HL-60 (cell line): ENCODE results near the gene SETD7.
A peak's percentile ranks its signal among the peaks of the same experiment; 100 is the strongest.

Experiments used
- DNase-seq, 2 experiments: peaks; one replicate each; pipeline ENCODE4 v3.0.0-alpha.2; 2010 to 2020; ENCODE audit warnings: low read depth in 1 of 2, low spot score in 1 of 2
- H3K27ac ChIP-seq: fragments of 250-450 bp; sonication (Bioruptor Pico); replicated peaks from 2 replicates; pipeline ENCODE4 v1.5.1; 2020; ENCODE audit warnings: mild to moderate bottlenecking, moderate library complexity
- H3K27me3 ChIP-seq: fragments of 250-450 bp; sonication (Bioruptor Pico); 2 replicates; pipeline ENCODE4 v1.5.1; 2021; ENCODE audit warnings: mild to moderate bottlenecking, moderate library complexity; ENCODE audit not compliant: insufficient read depth, poor library complexity, severe bottlenecking
- H3K4me3 ChIP-seq: replicated peaks from 2 replicates; pipeline ENCODE4 v1.5.1; 2011; ENCODE audit warnings: mild to moderate bottlenecking, control low read depth, low read length; ENCODE audit not compliant: insufficient read depth
- GABPA ChIP-seq: IDR thresholded peaks from 2 replicates; pipeline ENCODE4 v1.6.1; 2012; ENCODE audit warnings: low read depth
- POLR2AphosphoS5 ChIP-seq: IDR thresholded peaks from 2 replicates; pipeline ENCODE4 v1.6.1; 2012; ENCODE audit warnings: low read depth
- SPI1 ChIP-seq: IDR thresholded peaks from 2 replicates; pipeline ENCODE4 v1.6.1; 2012; ENCODE audit warnings: low read depth, mild to moderate bottlenecking, borderline replicate concordance
- long read RNA-seq: library from polyadenylated mRNA; unstranded; transcript quantifications from one replicate; pipeline ENCODE4 v2.0.0, GENCODE V29; 2020
- TF ChIP-seq, protein P1 (sequence below): IDR thresholded peaks from 2 replicates; pipeline ENCODE4 v1.6.1; 2012; ENCODE audit warnings: low read depth; ENCODE audit not compliant: insufficient replicate concordance
- TF ChIP-seq, protein P2 (sequence below): IDR thresholded peaks from one replicate; pipeline ENCODE4 v1.5.1; 2011; ENCODE audit warnings: low read length, control low read depth, inconsistent platforms; ENCODE audit not compliant: insufficient read depth

The SETD7 gene
- long read RNA-seq, full-length matches to known transcripts, result 10 of 19 reads
- long read RNA-seq, partial matches to known transcripts, result 0 of 19 reads
- long read RNA-seq, other reads (novel, unspliced or antisense), result 9 of 19 reads

DNA sequence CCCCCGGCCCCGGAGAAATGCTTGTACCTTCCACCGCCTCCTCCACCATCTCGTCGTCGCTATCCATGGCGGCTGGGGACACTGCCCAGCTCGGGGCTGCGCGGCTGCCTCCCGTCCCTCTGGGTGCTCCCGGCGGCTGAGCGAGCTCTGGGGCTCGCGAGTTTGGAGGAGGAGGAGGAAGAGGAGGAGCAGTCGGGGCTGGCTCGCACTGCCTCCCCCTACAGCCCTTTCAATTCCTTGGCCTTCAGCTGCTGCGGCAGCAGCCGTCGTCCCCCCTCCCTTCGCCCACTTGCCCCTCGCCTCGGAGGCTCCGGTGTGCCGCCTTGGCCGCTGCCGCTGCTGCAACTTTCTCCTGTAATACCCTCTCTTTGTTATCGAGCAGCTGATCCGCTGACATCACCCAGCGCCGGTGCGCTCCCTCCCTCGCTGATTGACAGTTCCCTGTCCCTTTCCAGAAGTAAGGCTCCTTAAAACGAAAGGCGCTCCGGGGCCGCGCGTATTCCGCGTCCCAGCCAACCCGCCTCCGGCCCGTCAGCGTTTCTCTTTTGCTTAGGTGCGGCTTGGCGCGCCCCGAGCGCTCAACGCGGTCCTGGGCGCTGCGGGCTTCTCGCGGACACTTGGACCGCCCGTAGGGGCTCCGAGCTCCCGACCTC is at the start of gene SETD7:
Gene SETD7 (minus strand): TSS at position 149 of the 653 bp plus-strand sequence. CDS start 82 bp downstream, at position 67.
- H3K4me3 ChIP-seq, result peak within 1 kb of the TSS; percentile 78
- H3K27ac ChIP-seq, result peak within 1 kb of the TSS; percentile 73
- peak; percentile 47 to 60 for DNase-seq
- no peak for TF ChIP-seq SPI1
- TF ChIP-seq, protein P1, sequence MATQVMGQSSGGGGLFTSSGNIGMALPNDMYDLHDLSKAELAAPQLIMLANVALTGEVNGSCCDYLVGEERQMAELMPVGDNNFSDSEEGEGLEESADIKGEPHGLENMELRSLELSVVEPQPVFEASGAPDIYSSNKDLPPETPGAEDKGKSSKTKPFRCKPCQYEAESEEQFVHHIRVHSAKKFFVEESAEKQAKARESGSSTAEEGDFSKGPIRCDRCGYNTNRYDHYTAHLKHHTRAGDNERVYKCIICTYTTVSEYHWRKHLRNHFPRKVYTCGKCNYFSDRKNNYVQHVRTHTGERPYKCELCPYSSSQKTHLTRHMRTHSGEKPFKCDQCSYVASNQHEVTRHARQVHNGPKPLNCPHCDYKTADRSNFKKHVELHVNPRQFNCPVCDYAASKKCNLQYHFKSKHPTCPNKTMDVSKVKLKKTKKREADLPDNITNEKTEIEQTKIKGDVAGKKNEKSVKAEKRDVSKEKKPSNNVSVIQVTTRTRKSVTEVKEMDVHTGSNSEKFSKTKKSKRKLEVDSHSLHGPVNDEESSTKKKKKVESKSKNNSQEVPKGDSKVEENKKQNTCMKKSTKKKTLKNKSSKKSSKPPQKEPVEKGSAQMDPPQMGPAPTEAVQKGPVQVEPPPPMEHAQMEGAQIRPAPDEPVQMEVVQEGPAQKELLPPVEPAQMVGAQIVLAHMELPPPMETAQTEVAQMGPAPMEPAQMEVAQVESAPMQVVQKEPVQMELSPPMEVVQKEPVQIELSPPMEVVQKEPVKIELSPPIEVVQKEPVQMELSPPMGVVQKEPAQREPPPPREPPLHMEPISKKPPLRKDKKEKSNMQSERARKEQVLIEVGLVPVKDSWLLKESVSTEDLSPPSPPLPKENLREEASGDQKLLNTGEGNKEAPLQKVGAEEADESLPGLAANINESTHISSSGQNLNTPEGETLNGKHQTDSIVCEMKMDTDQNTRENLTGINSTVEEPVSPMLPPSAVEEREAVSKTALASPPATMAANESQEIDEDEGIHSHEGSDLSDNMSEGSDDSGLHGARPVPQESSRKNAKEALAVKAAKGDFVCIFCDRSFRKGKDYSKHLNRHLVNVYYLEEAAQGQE, result no peak
- TF ChIP-seq, protein P2, sequence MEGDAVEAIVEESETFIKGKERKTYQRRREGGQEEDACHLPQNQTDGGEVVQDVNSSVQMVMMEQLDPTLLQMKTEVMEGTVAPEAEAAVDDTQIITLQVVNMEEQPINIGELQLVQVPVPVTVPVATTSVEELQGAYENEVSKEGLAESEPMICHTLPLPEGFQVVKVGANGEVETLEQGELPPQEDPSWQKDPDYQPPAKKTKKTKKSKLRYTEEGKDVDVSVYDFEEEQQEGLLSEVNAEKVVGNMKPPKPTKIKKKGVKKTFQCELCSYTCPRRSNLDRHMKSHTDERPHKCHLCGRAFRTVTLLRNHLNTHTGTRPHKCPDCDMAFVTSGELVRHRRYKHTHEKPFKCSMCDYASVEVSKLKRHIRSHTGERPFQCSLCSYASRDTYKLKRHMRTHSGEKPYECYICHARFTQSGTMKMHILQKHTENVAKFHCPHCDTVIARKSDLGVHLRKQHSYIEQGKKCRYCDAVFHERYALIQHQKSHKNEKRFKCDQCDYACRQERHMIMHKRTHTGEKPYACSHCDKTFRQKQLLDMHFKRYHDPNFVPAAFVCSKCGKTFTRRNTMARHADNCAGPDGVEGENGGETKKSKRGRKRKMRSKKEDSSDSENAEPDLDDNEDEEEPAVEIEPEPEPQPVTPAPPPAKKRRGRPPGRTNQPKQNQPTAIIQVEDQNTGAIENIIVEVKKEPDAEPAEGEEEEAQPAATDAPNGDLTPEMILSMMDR, result no peak
- no peak for TF ChIP-seq GABPA
- no peak; the same call in 1 of the 2 replicates for TF ChIP-seq POLR2AphosphoS5
- H3K27me3 ChIP-seq, result no peaks in the 10 kb centered on the region

DNA sequence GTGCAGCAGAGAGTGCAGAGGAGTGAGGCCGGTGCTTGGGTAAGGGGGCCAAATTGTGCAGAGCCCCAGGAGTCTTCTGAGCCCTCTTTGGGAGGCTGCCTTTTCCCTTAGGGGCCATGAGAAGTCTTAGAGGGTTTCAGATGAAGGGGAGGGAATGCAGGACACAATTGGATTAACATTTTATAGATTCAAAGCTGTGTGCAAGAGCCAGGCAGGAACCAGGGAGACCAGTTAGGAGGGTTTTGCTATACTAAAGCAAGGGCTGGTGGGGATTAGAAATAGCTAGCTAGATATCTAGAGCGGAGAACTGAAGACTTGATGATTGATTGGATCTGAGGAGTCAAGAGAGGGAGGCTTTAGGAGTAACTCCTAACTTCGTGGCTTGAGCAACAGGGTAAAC is 49.5 kb upstream of the SETD7 start:
- no peak overlapping the region for H3K27ac ChIP-seq
- TF ChIP-seq POLR2AphosphoS5 (no peak), GABPA (no peak), SPI1 (no peak)
- TF ChIP-seq, protein P2, result no peak
- TF ChIP-seq, protein P1, result no peak
- no peak for DNase-seq
- no peaks in the 10 kb centered on the region for H3K27me3 ChIP-seq
- H3K4me3 ChIP-seq, result no peak overlapping the region

DNA sequence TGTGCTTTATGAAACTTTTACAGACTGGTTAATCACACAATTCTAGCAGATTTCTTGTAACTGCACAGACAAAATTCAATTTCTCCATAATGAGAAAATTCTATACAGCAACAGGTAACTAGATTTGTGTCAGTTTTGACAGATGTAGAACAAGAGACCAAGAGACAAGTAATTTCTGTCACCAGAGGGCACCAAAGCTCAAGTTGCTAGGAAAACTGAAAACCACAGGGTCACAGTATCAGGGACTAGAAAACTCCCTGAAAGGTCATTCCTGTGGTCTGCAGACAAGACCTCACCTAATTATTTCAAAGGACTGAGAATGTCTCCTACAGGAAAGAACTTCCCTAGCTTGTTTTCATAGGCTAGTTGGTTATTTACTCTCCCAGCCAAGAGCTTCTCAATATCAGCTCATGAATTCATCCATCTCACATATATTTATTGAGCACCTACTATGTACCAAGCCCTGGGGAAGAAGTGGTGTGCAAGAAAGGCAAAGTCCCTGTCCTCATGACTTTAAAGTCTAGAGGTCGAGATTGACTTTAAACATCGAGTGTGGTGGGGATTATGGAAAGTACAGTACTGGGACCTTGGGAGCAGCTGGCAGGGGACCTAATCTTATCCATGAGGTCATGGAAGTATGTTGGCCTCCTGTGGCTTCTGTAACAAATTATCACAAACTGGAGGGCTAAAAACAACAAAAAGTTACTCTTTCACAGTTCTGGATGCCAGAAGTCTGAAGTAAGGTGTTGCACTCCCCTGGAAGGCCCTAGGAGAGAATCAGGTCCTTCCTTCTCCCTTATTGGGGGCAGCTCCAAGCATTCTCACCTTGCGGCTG is 47.8 kb upstream of the SETD7 start:
- no peak overlapping the region for H3K27ac ChIP-seq
- no peak for TF ChIP-seq SPI1
- TF ChIP-seq POLR2AphosphoS5, result no peak
- TF ChIP-seq, protein P2, result peak; percentile 45
- TF ChIP-seq, protein P1, result no peak
- TF ChIP-seq GABPA, result no peak
- peak; percentile 31 to 54 for DNase-seq
- no peak overlapping the region for H3K4me3 ChIP-seq
- no peaks in the 10 kb centered on the region for H3K27me3 ChIP-seq
